GM21737 (cell line): Measurements from ENCODE around the gene DLX5.

ENCODE experiments used
- ATAC-seq: cut with Tn5 transposase; IDR thresholded peaks from one replicate; pipeline ENCODE4 v1.9.1; 2021; ENCODE audit warnings: mild to moderate bottlenecking, moderate library complexity; ENCODE audit not compliant: unreplicated experiment

The DLX5 gene

DNA sequence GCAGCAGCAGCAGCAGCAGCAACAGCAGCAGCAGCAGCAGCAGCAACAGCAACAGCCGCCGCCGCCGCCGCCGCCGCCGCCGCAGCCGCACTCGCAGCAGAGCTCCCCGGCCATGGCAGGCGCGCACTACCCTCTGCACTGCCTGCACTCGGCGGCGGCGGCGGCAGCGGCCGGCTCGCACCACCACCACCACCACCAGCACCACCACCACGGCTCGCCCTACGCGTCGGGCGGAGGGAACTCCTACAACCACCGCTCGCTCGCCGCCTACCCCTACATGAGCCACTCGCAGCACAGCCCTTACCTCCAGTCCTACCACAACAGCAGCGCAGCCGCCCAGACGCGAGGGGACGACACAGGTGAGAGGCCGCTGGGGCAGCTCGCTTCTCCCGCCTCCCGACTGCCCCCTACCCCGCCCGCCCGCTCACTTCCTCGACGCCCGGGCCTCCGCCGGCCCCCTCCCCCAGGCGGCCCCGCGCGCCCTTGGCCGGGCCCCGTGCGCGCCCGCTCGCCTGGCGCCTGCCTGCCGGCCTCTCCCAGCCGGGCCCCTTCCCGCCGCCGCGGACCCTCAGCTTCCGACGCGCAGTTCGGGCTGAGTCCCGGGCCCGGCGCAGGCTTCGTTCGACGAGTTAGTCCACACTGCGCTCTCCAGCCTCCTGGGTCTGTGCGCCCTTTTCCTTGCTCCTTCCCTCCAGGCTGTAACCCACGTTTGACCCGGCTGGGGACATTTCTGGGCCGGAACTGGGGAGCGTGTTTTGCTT, 18.4 kb downstream of the DLX5 start:
- ATAC-seq = no peak

DNA sequence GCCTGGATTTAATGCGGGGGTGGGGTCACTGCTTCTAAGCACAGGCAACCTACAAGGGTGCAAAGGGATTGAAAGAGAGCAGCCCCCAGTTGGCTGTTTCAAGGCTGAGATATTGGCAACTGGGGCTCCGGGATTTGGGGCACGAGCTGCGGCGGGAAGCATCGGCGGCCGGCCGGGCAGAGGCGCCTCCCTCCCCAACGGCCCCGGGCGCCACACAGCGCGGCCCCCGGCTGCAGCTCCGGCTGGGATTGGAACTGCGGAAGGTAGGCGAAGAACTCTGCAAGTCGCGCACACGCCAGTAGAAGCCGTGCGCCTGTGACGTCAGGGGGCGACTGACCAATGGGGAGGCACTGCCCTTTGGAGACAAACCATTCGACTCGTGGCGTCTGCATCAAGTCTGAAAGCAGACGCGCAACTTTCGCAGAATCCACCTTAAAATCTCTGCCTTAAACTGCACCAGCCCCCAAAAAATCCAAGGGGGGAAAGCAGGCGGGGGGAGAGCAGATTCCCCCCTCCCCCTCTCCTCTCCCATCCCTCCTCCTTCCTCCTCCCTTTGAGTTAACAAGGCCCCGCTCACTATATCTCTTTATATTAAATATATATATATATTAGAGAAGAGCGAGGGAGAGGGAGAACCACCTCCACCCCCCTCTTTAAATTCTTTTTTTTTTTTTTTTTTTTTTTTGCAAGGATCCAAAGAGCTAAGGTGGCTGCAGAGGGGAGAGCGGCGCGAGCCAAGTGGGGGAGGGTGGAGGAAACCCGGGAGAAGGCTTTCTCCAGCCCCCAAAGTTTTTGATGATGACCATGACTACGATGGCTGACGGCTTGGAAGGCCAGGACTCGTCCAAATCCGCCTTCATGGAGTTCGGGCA, 19.2 kb downstream of the DLX5 start, which contains the start of gene DLX6:
Gene DLX6, plus strand, starts transcription at position 371 of the 872 bp plus-strand sequence. Its CDS starts 425 bp downstream, at position 796.
- ATAC-seq = no peak

DNA sequence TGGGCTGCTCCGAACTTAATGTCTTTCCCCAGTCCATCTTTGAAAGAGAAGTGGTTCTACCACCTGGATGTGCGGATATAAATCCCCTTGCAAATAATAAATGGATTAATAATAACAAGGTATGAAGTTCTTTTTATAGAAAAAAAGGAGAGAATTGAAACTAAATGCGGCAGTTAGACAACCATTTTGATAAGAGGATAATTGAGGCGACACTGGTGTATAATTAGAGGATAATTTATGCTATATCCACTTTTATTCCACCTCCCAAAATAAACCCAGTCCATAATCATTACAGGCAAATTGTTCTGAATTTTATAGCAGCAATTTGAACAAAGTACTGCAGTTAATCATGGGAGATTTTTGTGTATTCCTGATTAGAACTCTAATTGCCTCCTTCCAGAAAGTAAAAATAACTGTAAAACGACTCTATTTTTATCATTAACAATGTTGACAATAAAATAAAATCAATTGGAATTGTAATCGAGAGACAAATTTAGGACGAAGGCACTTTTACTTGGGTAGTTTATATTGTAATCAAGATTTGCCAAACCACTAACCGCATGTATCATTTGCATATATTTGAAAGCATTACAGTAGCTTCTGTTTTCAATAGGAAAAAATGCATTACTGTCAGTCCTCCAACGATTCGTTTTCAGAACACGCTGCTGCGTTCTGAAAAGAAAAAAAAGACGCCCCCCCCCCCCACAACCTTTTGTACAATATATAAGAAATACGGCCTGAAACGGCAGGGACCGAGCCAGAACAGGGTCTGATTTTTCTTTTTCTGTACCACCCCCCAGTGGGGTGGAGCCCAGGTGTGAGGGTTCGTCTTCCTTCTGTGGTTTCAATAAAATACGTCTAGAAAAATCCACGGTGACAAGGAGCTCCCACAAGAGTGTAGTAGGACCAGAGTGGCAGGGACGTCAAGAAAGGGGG, 20.1 kb downstream of the DLX5 start:
- no peak for ATAC-seq

- ATAC-seq = no peak
Measured at GRCh38 chr7:97003262-97004246, 21.1 kb downstream of the DLX5 start.

- no peak for ATAC-seq
Measured at GRCh38 chr7:97002555-97003261, 21.9 kb downstream of the DLX5 start.

GRCh38 chr7:97001656-97002554, 22.7 kb downstream of the DLX5 start:
- no peak for ATAC-seq

GRCh38 chr7:97001221-97001620, 23.4 kb downstream of the DLX5 start:
- no peak for ATAC-seq

DNA sequence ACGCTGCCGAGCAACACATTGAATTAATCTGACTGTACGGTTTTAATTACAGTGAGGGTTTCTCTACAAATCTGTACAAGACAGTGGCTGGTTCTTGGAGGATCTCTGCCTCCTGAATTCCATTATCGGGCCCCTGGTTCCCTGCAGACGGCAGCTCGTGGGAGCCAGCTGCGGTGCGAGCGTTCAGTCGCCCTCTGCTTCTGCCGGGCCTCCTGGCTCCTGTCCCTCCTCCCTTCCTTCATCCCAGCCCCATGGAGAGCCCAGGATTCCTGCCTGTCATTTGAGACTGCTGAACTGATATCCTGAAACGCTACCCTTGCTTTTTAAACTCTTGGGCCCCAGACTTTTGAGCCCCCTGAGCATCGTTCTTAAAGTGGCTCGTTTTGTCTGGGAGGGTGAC, 25.9 kb downstream of the DLX5 start:
- no peak for ATAC-seq

DNA sequence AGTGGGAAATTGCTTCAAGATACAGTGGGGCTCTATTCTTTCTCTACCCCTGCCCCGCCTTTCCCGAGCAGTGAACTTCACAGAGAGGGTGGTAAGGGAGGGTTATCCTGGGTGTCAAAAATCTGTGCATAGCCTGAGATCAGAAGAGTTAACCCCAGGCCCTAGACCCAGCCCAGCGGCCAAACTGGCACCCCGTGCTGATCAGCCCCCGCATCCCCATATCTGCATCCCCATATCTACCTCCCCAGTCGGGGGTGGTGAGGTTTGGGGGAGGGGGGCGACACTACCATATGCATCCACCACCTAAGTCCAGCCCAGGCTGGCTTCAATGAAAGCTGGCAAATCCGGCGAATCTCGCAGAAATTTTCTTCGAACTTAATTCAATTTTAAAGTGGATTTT, 26.3 kb downstream of the DLX5 start:
- no peak for ATAC-seq

DNA sequence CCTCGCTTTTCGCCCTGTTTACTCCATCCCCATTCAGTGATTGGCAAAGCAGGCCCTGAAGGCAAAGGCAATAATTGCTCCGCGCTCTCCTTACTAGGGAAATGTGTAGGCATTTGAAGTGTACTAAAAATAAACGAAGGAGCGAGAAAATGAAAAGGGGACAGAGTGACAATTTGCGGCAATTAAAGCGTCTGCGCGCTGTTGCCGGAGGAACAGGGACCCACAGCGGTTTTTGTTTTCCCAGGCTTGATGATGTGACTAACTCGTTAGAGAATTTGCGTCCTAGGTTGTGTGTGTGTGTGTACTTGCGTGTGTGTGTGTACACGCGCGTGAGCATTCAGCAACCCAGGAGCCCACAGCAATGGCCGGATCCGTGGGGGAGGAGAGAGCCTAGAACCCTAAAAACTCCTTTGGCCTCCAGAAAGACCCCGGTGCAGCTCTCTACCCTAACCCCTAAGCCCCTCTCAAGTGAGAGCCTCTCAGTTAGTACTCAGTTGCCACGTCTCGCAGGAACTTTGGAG, 27.1 kb downstream of the DLX5 start:
- no peak for ATAC-seq

- no peak for ATAC-seq
Measured at GRCh38 chr7:96996958-96997511, 27.6 kb downstream of the DLX5 start.

GRCh38 chr7:96996111-96996957, 28.3 kb downstream of the DLX5 start:
- no peak for ATAC-seq

DNA sequence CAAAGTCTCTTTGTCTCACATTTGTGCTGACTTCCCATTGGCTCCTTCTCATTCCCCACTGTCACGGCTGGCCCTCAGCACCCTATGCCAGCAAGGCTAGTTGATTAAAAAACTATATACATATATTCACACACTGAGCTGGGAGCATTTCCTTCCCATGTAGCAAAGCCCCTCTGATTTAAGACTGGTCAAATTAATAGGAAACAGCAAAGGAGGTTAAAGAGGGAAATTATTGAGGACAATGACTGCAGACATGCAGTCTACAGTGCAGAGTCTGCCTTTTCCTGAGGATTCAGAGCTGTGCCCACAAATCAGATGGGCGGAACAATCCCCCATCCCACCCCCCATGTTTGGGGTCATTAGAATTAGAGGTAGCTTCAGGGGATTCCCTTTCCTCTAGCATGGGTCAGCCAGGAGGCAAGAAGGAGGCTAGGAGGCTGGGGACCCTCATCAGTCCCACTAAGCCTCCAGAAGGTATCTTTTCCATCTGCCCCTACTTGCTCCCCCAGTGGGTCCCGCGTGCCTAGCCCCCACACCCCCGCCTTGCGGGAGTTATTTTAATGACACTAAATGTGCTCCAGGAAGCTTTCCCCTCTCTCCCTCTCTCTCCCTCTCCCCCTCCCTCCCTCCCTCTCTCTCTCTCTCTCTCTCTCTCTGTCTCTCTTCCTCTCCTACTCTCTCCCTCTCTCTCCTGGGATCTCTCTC, 29.1 kb downstream of the DLX5 start:
- ATAC-seq = no peak

- no peak for ATAC-seq
Measured at GRCh38 chr7:96993980-96994379, 30.7 kb downstream of the DLX5 start.

- no peak for ATAC-seq
Measured at GRCh38 chr7:96993094-96993865, 31.4 kb downstream of the DLX5 start.
